WTC11 (cell line): ENCODE results near the gene PLEKHN1. TPM values are rescaled to one million over a fixed set of nuclear protein-coding genes. Genes with fewer than 3 reads are reported as not detected.

Experiments
- ATAC-seq: fragments of 200-7000 bp; cut with Tn5 transposase; 2 replicates; pipeline ENCODE4 v1.10.0; 2021; ENCODE audit warnings: mild to moderate bottlenecking, moderate library complexity
- CTCF ChIA-PET: fragments of 300-600 bp; sonication (Branson Sonifier 250); formaldehyde crosslinking; loops from one replicate; lab custom pipeline; 2021; ENCODE audit warnings: antibody characterized with exemption; lab: Charles Lee
- POLR2A ChIA-PET: fragments of 350-600 bp; sonication (Branson Sonifier 250); formaldehyde crosslinking; loops from one replicate; lab custom pipeline; 2021; ENCODE audit warnings: antibody characterized with exemption; lab: Charles Lee
- DNase-seq: peaks from one replicate; pipeline ENCODE4 v3.0.0; 2021; ENCODE audit warnings: low spot score
- H3K27ac Mint-ChIP-seq: 2 replicates; pipeline ENCODE4 v1.8.0; 2021; ENCODE audit warnings: mixed read lengths
- H3K27me3 Mint-ChIP-seq: 2 replicates; pipeline ENCODE4 v1.8.0; 2021; ENCODE audit warnings: low read depth, mild to moderate bottlenecking, moderate library complexity, mixed read lengths
- H3K36me3 Mint-ChIP-seq: 2 replicates; pipeline ENCODE4 v1.8.0; 2021; ENCODE audit warnings: mixed read lengths
- H3K4me1 Mint-ChIP-seq: 2 replicates; pipeline ENCODE4 v1.8.0; 2022; ENCODE audit warnings: mixed read lengths
- H3K4me3 Mint-ChIP-seq: 2 replicates; pipeline ENCODE4 v1.8.0; 2021; ENCODE audit warnings: mild to moderate bottlenecking, moderate library complexity, mixed read lengths
- H3K9me3 Mint-ChIP-seq: 2 replicates; pipeline ENCODE4 v1.8.0; 2021; ENCODE audit warnings: mixed read lengths
- ELF4 ChIP-seq: sonication (generic); formaldehyde crosslinking; IDR thresholded peaks from 2 replicates; pipeline ENCODE4 v1.8.1; 2022; ENCODE audit warnings: low read depth, mild to moderate bottlenecking, moderate library complexity, missing genetic modification reagents
- EMX1 ChIP-seq: fragments of 250-450 bp; sonication (Bioruptor Pico); IDR thresholded peaks from 2 replicates; pipeline ENCODE4 v1.8.0; 2021; ENCODE audit warnings: mild to moderate bottlenecking
- ETV6 ChIP-seq: sonication (generic); formaldehyde crosslinking; IDR thresholded peaks from 2 replicates; pipeline ENCODE4 v1.8.1; 2022; ENCODE audit warnings: mild to moderate bottlenecking, missing genetic modification reagents
- FOXJ3 ChIP-seq: sonication (generic); formaldehyde crosslinking; IDR thresholded peaks from 2 replicates; pipeline ENCODE4 v1.9.0; 2021; ENCODE audit warnings: missing genetic modification reagents, mild to moderate bottlenecking, borderline replicate concordance
- GABPB1 ChIP-seq: sonication (generic); formaldehyde crosslinking; IDR thresholded peaks from 2 replicates; pipeline ENCODE4 v1.8.1; 2023; ENCODE audit warnings: mild to moderate bottlenecking, missing genetic modification reagents
- JAZF1 ChIP-seq: fragments of 250-450 bp; sonication (Bioruptor Pico); IDR thresholded peaks from 2 replicates; pipeline ENCODE4 v1.9.0; 2021; ENCODE audit warnings: moderate library complexity, mild to moderate bottlenecking, inconsistent platforms
- MYBL2 ChIP-seq: sonication (generic); formaldehyde crosslinking; IDR thresholded peaks from 2 replicates; pipeline ENCODE4 v1.8.1; 2023; ENCODE audit warnings: mild to moderate bottlenecking, moderate library complexity, missing genetic modification reagents
- NR3C1 ChIP-seq: sonication (generic); formaldehyde crosslinking; conservative IDR thresholded peaks from 2 replicates; pipeline ENCODE4 v1.8.1; 2023; ENCODE audit warnings: low read depth, mild to moderate bottlenecking, missing genetic modification reagents
- RORB ChIP-seq: fragments of 250-450 bp; sonication (Bioruptor Pico); IDR thresholded peaks from 2 replicates; pipeline ENCODE4 v1.9.0; 2021; ENCODE audit warnings: mild to moderate bottlenecking
- SP1 ChIP-seq: sonication (generic); formaldehyde crosslinking; conservative IDR thresholded peaks from 2 replicates; pipeline ENCODE4 v1.8.1; 2022; ENCODE audit warnings: missing genetic modification reagents
- TP53 ChIP-seq: sonication (generic); formaldehyde crosslinking; IDR thresholded peaks from 2 replicates; pipeline ENCODE4 v1.8.1; 2023; ENCODE audit warnings: mild to moderate bottlenecking, missing genetic modification reagents
- ZNF219 ChIP-seq: sonication (generic); formaldehyde crosslinking; IDR thresholded peaks from 2 replicates; pipeline ENCODE4 v1.8.0; 2023; ENCODE audit warnings: missing genetic modification reagents, mild to moderate bottlenecking, borderline replicate concordance
- ZNF317 ChIP-seq: sonication (generic); formaldehyde crosslinking; IDR thresholded peaks from 2 replicates; pipeline ENCODE4 v1.8.1; 2023; ENCODE audit warnings: low read depth, mild to moderate bottlenecking, moderate library complexity, missing genetic modification reagents, borderline replicate concordance
- ZNF416 ChIP-seq: fragments of 250-450 bp; sonication (Bioruptor Pico); IDR thresholded peaks from 2 replicates; pipeline ENCODE4 v1.9.0; 2021; ENCODE audit warnings: mild to moderate bottlenecking, inconsistent platforms
- total RNA-seq: library from RNA; stranded (reverse); gene quantifications from 3 replicates; pipeline ENCODE4 v1.2.3, GENCODE V29; 2021
- TF ChIP-seq, protein P1 (sequence below): sonication (generic); formaldehyde crosslinking; IDR thresholded peaks from 2 replicates; pipeline ENCODE4 v1.8.1; 2022; ENCODE audit warnings: mild to moderate bottlenecking, missing genetic modification reagents, moderate library complexity, borderline replicate concordance
- TF ChIP-seq, protein P2 (sequence below): sonication (generic); formaldehyde crosslinking; IDR thresholded peaks from 2 replicates; pipeline ENCODE4 v1.8.1; 2023; ENCODE audit warnings: mild to moderate bottlenecking, missing genetic modification reagents
- TF ChIP-seq, protein P3 (sequence below): sonication (generic); formaldehyde crosslinking; conservative IDR thresholded peaks from 2 replicates; pipeline ENCODE4 v1.8.1; 2023; ENCODE audit warnings: mild to moderate bottlenecking, low read depth, missing genetic modification reagents, moderate library complexity
- TF ChIP-seq, protein P4 (sequence below): sonication (generic); formaldehyde crosslinking; IDR thresholded peaks from 2 replicates; pipeline ENCODE4 v1.8.1; 2022; ENCODE audit warnings: low read depth, missing genetic modification reagents, borderline replicate concordance
- TF ChIP-seq, protein P5 (sequence below): sonication (generic); formaldehyde crosslinking; IDR thresholded peaks from 2 replicates; pipeline ENCODE4 v1.8.0; 2022; ENCODE audit warnings: mild to moderate bottlenecking, missing genetic modification reagents

Gene PLEKHN1
- total RNA-seq, 1 experiment from 2014 or later = 3.4 TPM

DNA sequence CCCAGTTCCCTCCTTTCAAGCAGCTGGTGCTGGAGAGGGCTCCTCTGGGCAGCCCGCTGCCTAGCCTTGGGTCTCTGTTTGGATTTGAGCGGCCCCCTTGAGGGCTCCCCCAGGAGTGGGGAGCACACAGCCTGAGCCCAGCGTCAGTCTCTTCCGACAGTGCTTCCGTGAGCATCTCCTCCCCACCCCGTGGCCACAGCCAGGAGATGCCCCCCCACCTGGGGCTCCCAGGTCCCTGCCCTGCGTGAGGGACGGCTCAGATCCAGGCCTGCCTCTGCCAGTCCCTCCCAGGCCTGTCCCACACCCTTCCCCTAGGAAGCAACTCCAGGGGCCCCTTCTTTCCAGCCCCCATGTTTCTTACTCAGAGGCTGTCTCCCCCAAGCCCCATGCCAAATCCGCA, 39.0 kb upstream of the PLEKHN1 start (continued):
- TF ChIP-seq, protein P1, sequence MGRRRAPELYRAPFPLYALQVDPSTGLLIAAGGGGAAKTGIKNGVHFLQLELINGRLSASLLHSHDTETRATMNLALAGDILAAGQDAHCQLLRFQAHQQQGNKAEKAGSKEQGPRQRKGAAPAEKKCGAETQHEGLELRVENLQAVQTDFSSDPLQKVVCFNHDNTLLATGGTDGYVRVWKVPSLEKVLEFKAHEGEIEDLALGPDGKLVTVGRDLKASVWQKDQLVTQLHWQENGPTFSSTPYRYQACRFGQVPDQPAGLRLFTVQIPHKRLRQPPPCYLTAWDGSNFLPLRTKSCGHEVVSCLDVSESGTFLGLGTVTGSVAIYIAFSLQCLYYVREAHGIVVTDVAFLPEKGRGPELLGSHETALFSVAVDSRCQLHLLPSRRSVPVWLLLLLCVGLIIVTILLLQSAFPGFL = no peak
- no peak for TF ChIP-seq ZNF317
- TF ChIP-seq MYBL2 (CRISPR knock-in tag) = no peak
- TF ChIP-seq, protein P2, sequence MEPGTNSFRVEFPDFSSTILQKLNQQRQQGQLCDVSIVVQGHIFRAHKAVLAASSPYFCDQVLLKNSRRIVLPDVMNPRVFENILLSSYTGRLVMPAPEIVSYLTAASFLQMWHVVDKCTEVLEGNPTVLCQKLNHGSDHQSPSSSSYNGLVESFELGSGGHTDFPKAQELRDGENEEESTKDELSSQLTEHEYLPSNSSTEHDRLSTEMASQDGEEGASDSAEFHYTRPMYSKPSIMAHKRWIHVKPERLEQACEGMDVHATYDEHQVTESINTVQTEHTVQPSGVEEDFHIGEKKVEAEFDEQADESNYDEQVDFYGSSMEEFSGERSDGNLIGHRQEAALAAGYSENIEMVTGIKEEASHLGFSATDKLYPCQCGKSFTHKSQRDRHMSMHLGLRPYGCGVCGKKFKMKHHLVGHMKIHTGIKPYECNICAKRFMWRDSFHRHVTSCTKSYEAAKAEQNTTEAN (CRISPR knock-in tag) = no peak
- TF ChIP-seq SP1 (CRISPR knock-in tag) = no peak
- TF ChIP-seq NR3C1 (CRISPR knock-in tag) = no peak
- TF ChIP-seq, protein P3, sequence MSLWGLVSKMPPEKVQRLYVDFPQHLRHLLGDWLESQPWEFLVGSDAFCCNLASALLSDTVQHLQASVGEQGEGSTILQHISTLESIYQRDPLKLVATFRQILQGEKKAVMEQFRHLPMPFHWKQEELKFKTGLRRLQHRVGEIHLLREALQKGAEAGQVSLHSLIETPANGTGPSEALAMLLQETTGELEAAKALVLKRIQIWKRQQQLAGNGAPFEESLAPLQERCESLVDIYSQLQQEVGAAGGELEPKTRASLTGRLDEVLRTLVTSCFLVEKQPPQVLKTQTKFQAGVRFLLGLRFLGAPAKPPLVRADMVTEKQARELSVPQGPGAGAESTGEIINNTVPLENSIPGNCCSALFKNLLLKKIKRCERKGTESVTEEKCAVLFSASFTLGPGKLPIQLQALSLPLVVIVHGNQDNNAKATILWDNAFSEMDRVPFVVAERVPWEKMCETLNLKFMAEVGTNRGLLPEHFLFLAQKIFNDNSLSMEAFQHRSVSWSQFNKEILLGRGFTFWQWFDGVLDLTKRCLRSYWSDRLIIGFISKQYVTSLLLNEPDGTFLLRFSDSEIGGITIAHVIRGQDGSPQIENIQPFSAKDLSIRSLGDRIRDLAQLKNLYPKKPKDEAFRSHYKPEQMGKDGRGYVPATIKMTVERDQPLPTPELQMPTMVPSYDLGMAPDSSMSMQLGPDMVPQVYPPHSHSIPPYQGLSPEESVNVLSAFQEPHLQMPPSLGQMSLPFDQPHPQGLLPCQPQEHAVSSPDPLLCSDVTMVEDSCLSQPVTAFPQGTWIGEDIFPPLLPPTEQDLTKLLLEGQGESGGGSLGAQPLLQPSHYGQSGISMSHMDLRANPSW (CRISPR knock-in tag) = no peak
- TF ChIP-seq, protein P4, sequence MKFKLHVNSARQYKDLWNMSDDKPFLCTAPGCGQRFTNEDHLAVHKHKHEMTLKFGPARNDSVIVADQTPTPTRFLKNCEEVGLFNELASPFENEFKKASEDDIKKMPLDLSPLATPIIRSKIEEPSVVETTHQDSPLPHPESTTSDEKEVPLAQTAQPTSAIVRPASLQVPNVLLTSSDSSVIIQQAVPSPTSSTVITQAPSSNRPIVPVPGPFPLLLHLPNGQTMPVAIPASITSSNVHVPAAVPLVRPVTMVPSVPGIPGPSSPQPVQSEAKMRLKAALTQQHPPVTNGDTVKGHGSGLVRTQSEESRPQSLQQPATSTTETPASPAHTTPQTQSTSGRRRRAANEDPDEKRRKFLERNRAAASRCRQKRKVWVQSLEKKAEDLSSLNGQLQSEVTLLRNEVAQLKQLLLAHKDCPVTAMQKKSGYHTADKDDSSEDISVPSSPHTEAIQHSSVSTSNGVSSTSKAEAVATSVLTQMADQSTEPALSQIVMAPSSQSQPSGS (CRISPR knock-in tag) = no peak
- TF ChIP-seq ZNF416 (CRISPR knock-in tag) = no peak

DNA sequence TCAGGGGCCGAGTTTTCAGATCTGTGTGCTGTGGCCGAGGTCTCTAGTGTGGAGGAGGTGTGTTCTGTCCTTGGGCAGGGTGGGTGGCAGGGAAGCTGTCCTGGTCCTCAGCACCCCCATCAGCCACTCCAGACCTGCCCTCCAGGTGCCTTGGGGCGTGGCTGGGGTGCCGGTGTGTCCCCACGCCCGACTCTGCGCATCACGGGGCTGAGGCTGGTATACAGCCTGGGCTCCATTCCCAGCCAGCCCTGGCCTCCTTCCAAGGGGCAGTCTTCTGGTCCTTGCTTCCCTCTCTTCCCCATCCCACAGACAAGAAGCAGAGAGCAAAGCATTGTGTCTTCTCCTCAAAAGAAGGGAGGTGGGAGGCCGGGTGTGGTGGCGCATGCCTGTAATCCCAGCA, 38.5 kb upstream of the PLEKHN1 start:
- peaks cover 11% of the 10 kb centered on the region for H3K4me1 Mint-ChIP-seq
- no peak overlapping the region for H3K4me3 Mint-ChIP-seq
- H3K27me3 Mint-ChIP-seq = peaks cover 90% of the 10 kb centered on the region
- POLR2A ChIA-PET = interaction anchor here (1.6 kb wide), 1 partner anchor 15 kb away, joined by 3 read pairs; no protein-coding TSS in a partner anchor
- DNase-seq = no peak
- CTCF ChIA-PET = no interaction called here
- H3K9me3 Mint-ChIP-seq = no peaks in the 10 kb centered on the region
- H3K36me3 Mint-ChIP-seq = no peaks in the 10 kb centered on the region
- no peak for ATAC-seq
- TF ChIP-seq, protein P5, sequence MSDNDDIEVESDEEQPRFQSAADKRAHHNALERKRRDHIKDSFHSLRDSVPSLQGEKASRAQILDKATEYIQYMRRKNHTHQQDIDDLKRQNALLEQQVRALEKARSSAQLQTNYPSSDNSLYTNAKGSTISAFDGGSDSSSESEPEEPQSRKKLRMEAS (CRISPR knock-in tag) = no peak
- no peak for TF ChIP-seq RORB
- TF ChIP-seq ZNF219 (CRISPR knock-in tag) = no peak
- no peak for TF ChIP-seq EMX1
- no peak for TF ChIP-seq FOXJ3 (CRISPR knock-in tag)
- TF ChIP-seq TP53 (CRISPR knock-in tag) = no peak
- TF ChIP-seq ELF4 (CRISPR knock-in tag) = no peak
- TF ChIP-seq ZNF416 (CRISPR knock-in tag) = no peak
- TF ChIP-seq JAZF1 (CRISPR knock-in tag) = no peak
- no peak for TF ChIP-seq GABPB1
- TF ChIP-seq ETV6 (CRISPR knock-in tag) = no peak
- H3K27ac Mint-ChIP-seq = no peak overlapping the region
